ENCODE data around the gene COL12A1.

DNA sequence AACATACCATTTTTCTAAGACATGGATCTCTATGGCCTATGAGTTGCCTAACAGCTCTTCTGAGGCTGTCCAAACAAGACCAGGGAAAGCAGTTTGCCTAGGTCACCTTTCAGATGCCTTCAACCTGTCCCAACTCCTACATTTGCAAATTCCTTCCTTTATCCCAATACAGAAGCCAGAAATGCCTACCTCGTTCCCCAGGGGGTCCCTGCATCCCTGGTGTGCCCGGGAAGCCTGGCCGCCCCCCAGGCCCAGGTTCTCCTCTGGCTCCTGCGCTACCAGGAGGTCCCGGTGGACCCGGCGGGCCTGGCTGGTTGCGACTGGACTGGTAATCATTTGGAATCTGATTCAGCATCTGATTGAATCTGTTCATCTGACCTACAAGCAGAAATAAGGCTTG, 115.9 kb downstream of the COL12A1 start:
- TF ChIP-seq CTCF (conservative IDR thresholded peaks at IDR 0.05 in 1 of 2, IDR thresholded peaks at IDR 0.05 in 1 of 2; ENCODE audit: low read depth in 1 of 2, low read length in 2 of 2) (no peak), EZH2 (IDR thresholded peaks at IDR 0.05; ENCODE audit: low read length, missing control alignments) (no peak)
